Liver (tissue), 9 donors: ENCODE data around the gene HOXD9. TPM values are rescaled to one million over a fixed set of nuclear protein-coding genes. Genes with fewer than 3 reads are reported as not detected.

Experiments
- DNase-seq: peaks from one replicate; pipeline ENCODE4 v3.0.0-alpha.2; 2017; ENCODE audit warnings: low spot score
- H3K27ac ChIP-seq, 2 donors: one replicate each; pipeline ENCODE4 v1.7.0; 2013; ENCODE audit warnings: inconsistent platforms in 2 of 2, low read length in 2 of 2, control low read depth in 1 of 2, low read depth in 1 of 2, mild to moderate bottlenecking in 1 of 2
- H3K27me3 ChIP-seq, 4 donors: one replicate each; pipeline versions ENCODE4 v1.6.1 to v1.7.0; 2013; ENCODE audit warnings: low read length in 3 of 4, inconsistent platforms in 1 of 4, mild to moderate bottlenecking in 1 of 4, moderate library complexity in 1 of 4; ENCODE audit not compliant: control insufficient read depth in 4 of 4, insufficient read depth in 4 of 4
- H3K36me3 ChIP-seq, 4 donors: one replicate each; pipeline versions ENCODE4 v1.6.1 to v1.7.0; 2013; ENCODE audit warnings: low read length in 3 of 4, mild to moderate bottlenecking in 3 of 4, low read depth in 1 of 4, moderate library complexity in 1 of 4; ENCODE audit not compliant: control insufficient read depth in 4 of 4, insufficient read depth in 3 of 4
- H3K4me1 ChIP-seq, 4 donors: one replicate each; pipeline versions ENCODE4 v1.6.1 to v1.7.0; 2013; ENCODE audit warnings: low read length in 3 of 4, mild to moderate bottlenecking in 3 of 4, moderate library complexity in 1 of 4; ENCODE audit not compliant: control insufficient read depth in 4 of 4, insufficient read depth in 4 of 4
- H3K4me3 ChIP-seq, 3 donors: one replicate each; pipeline versions ENCODE4 v1.6.1 to v1.7.0; 2013; ENCODE audit warnings: low read length in 3 of 3, control low read depth in 1 of 3, low read depth in 1 of 3, mild to moderate bottlenecking in 1 of 3
- H3K9ac ChIP-seq, 2 donors: one replicate each; pipeline ENCODE4 v1.7.0; 2013; ENCODE audit warnings: low read length in 2 of 2, mild to moderate bottlenecking in 2 of 2, moderate library complexity in 2 of 2, control low read depth in 1 of 2, low read depth in 1 of 2
- H3K9me3 ChIP-seq, 4 donors: one replicate each; pipeline versions ENCODE4 v1.6.1 to v1.7.0; 2013; ENCODE audit warnings: low read length in 3 of 4; ENCODE audit not compliant: control insufficient read depth in 4 of 4
- ATF3 ChIP-seq: IDR thresholded peaks from 2 replicates; pipeline ENCODE4 v1.6.1; 2016; ENCODE audit warnings: antibody characterized with exemption
- CTCF ChIP-seq: fragments of 150-350 bp; IDR thresholded peaks from 2 replicates; pipeline ENCODE4 v1.5.1; 2017; ENCODE audit warnings: improper control_type of control experiment, low read depth, low read length; ENCODE audit not compliant: missing input control
- EGR1 ChIP-seq, 2 donors: IDR thresholded peaks; 2 replicates each; pipeline ENCODE4 v1.6.1; 2016 to 2018; ENCODE audit warnings: antibody characterized with exemption in 2 of 2, low read depth in 2 of 2
- FOXA1 ChIP-seq: IDR thresholded peaks from 2 replicates; pipeline ENCODE4 v1.6.1; 2016; ENCODE audit warnings: antibody characterized with exemption
- FOXA2 ChIP-seq: IDR thresholded peaks from 2 replicates; pipeline ENCODE4 v1.6.1; 2016; ENCODE audit warnings: antibody characterized with exemption
- GABPA ChIP-seq, 2 donors: IDR thresholded peaks in 1 of 2; conservative IDR thresholded peaks in 1 of 2; 2 replicates each; pipeline ENCODE4 v1.6.1; 2016; ENCODE audit warnings: antibody characterized with exemption in 2 of 2, mild to moderate bottlenecking in 1 of 2, moderate library complexity in 1 of 2
- HNF4A ChIP-seq, 2 donors: conservative IDR thresholded peaks; 2 replicates each; pipeline ENCODE4 v1.6.1; 2016; ENCODE audit warnings: antibody characterized with exemption in 2 of 2, mild to moderate bottlenecking in 2 of 2
- HNF4G ChIP-seq: IDR thresholded peaks from 2 replicates; pipeline ENCODE4 v1.6.1; 2016; ENCODE audit warnings: antibody characterized with exemption
- JUND ChIP-seq, 2 donors: IDR thresholded peaks; 2 replicates each; pipeline ENCODE4 v1.6.1; 2016; ENCODE audit warnings: antibody characterized with exemption in 2 of 2
- MAX ChIP-seq: IDR thresholded peaks from 2 replicates; pipeline ENCODE4 v1.6.1; 2016; ENCODE audit warnings: antibody characterized with exemption
- RXRA ChIP-seq, 2 donors: IDR thresholded peaks; 2 replicates each; pipeline ENCODE4 v1.6.1; 2017 to 2018; ENCODE audit warnings: antibody characterized with exemption in 2 of 2, mild to moderate bottlenecking in 1 of 2
- SP1 ChIP-seq: IDR thresholded peaks from 2 replicates; pipeline ENCODE4 v1.6.1; 2018; ENCODE audit warnings: antibody characterized with exemption, mild to moderate bottlenecking
- TAF1 ChIP-seq: conservative IDR thresholded peaks from 2 replicates; pipeline ENCODE4 v1.6.1; 2016; ENCODE audit warnings: antibody characterized with exemption, mild to moderate bottlenecking
- WGBS: extraction: QIAGEN DNeasy Blood & Tissue Kit; methylation state at CpG from one replicate; pipeline ENCODE4 v1.1.7; 2013; 5-methylcytosine and 5-hydroxymethylcytosine counted together
- polyA plus RNA-seq, 2 donors: library from polyadenylated mRNA; stranded (reverse) in 1 of 2; unstranded in 1 of 2; fragments of 200-250 nt in 1 of 2; fragments of >200 nt in 1 of 2; fragmentation: Nextera tagmentation in 1 of 2; extraction: Ambion mirVana in 1 of 2; gene quantifications; one replicate each; pipeline versions ENCODE4 v1.2.1 to v1.2.3, GENCODE V29; 2013 to 2015
- total RNA-seq, 2 donors: library from RNA; depleted of rRNA; stranded (reverse); fragments of >200 nt; gene quantifications; one replicate each; pipeline ENCODE4 v1.2.3, GENCODE V29; 2014
- donor health status: healthy.
- donor health status: healthy.
- donor health status: healthy.
- donor health status: healthy.
- donor health status: healthy.

Gene HOXD9
- total and polyA plus RNA-seq, 4 donors = 0.07 TPM; not detected in 3

GRCh38 chr2:176137252-176137580, 14.7 kb downstream of the HOXD9 start (continued):
- no peak for TF ChIP-seq CTCF
- no peak for TF ChIP-seq JUND (IDR thresholded peaks at IDR 0.05)
- TF ChIP-seq HNF4G = no peak
- no peak for TF ChIP-seq GABPA (IDR thresholded peaks at IDR 0.05 in 1 of 2, conservative IDR thresholded peaks at IDR 0.05 in 1 of 2)
- no peak for TF ChIP-seq RXRA (IDR thresholded peaks at IDR 0.05)
- TF ChIP-seq HNF4A (conservative IDR thresholded peaks at IDR 0.05) = no peak
- TF ChIP-seq EGR1 (IDR thresholded peaks at IDR 0.05; ENCODE audit: low read depth in 2 of 2) = no peak
- TF ChIP-seq MAX = no peak

- no peak for DNase-seq
Measured at GRCh38 chr2:176137906-176138305, 15.4 kb downstream of the HOXD9 start.

GRCh38 chr2:176138526-176138922, 16.0 kb downstream of the HOXD9 start:
- Histone ChIP-seq H3K36me3 (no peaks in the 10 kb centered on the region), H3K27ac (no peak overlapping the region), H3K4me3 (no peak overlapping the region), H3K27me3 (peaks cover 11 to 40% (median 24%) of the 10 kb centered on the region in 4 donors), H3K4me1 (peaks cover 7 to 18% (median 13%) of the 10 kb centered on the region in 4 donors), H3K9me3 (no peaks in the 10 kb centered on the region), H3K9ac (no peak overlapping the region)
- 17% methylated on average over 14 of the region's 14 CpGs for WGBS
- DNase-seq = no peak
- TF ChIP-seq MAX (no peak), HNF4A (conservative IDR thresholded peaks at IDR 0.05) (no peak), SP1 (no peak), FOXA1 (no peak), TAF1 (no peak), FOXA2 (no peak), CTCF (no peak)

More at GRCh38 chr2:176137906-176138305, 15.4 kb downstream of the HOXD9 start:
- Histone ChIP-seq H3K9ac (no peak overlapping the region), H3K36me3 (no peaks in the 10 kb centered on the region), H3K4me1 (peaks cover 7 to 18% (median 13%) of the 10 kb centered on the region in 4 donors), H3K27ac (no peak overlapping the region), H3K9me3 (no peaks in the 10 kb centered on the region), H3K27me3 (peaks cover 11 to 46% (median 22%) of the 10 kb centered on the region in 4 donors), H3K4me3 (no peak overlapping the region)
- no peak for TF ChIP-seq ATF3
- no peak for TF ChIP-seq MAX
- TF ChIP-seq RXRA (IDR thresholded peaks at IDR 0.05) = no peak
- peak; percentile 45 for TF ChIP-seq HNF4G
- TF ChIP-seq JUND (IDR thresholded peaks at IDR 0.05) = no peak
- TF ChIP-seq FOXA1 = no peak
- peak; percentile 74 to 83 for TF ChIP-seq HNF4A (conservative IDR thresholded peaks at IDR 0.05)
- no peak for TF ChIP-seq FOXA2
- 28% methylated on average over 8 of the region's 8 CpGs for WGBS
